HepG2 (cell line): ENCODE measurements around the gene ARFGAP2. TPM values are rescaled to one million over a fixed set of nuclear protein-coding genes. Genes with fewer than 3 reads are reported as not detected.

Source experiments
- BRCA1 ChIP-seq: sonication (generic); formaldehyde crosslinking; IDR thresholded peaks from 2 replicates; pipeline ENCODE4 v1.4.0; 2020; ENCODE audit warnings: missing genetic modification reagents
- CREB1 ChIP-seq, 2 experiments: fragments of 450-650 bp in 1 of 2; IDR thresholded peaks; 2 replicates each; pipeline ENCODE4 v1.6.1; 2016 to 2017; ENCODE audit warnings: control low read depth in 1 of 2, mild to moderate bottlenecking in 1 of 2, missing compliant biosample characterization in 1 of 2, missing genetic modification characterization in 1 of 2
- FOSL2 ChIP-seq: sonication (generic); formaldehyde crosslinking; IDR thresholded peaks from 2 replicates; pipeline ENCODE4 v1.4.0; 2020; ENCODE audit warnings: missing genetic modification reagents
- GATAD1 ChIP-seq: IDR thresholded peaks from 2 replicates; pipeline ENCODE4 v1.6.1; 2016; ENCODE audit warnings: missing genetic modification reagents, missing compliant biosample characterization
- POLR2A ChIP-seq, 2 experiments: IDR thresholded peaks; 2 replicates each; pipeline ENCODE4 v1.6.1; 2011; ENCODE audit warnings: low read depth in 2 of 2, low read length in 2 of 2, mild to moderate bottlenecking in 1 of 2, moderate library complexity in 1 of 2; ENCODE audit not compliant: insufficient read depth in 1 of 2
- SALL2 ChIP-seq: sonication (generic); formaldehyde crosslinking; IDR thresholded peaks from 2 replicates; pipeline ENCODE4 v1.8.1; 2023; ENCODE audit warnings: mild to moderate bottlenecking, missing genetic modification reagents, inconsistent platforms
- SCMH1 ChIP-seq: sonication (generic); formaldehyde crosslinking; IDR thresholded peaks from 2 replicates; pipeline ENCODE4 v1.9.0; 2021; ENCODE audit warnings: missing genetic modification reagents, mild to moderate bottlenecking, borderline replicate concordance
- SP2 ChIP-seq: sonication (generic); formaldehyde crosslinking; IDR thresholded peaks from 2 replicates; pipeline ENCODE4 v1.5.1; 2020; ENCODE audit warnings: mild to moderate bottlenecking, missing genetic modification reagents
- STAT6 ChIP-seq: sonication (generic); formaldehyde crosslinking; IDR thresholded peaks from 2 replicates; pipeline ENCODE4 v1.4.0; 2020; ENCODE audit warnings: missing genetic modification reagents, mild to moderate bottlenecking, borderline replicate concordance
- TRIM24 ChIP-seq: sonication (generic); formaldehyde crosslinking; IDR thresholded peaks from 2 replicates; pipeline ENCODE4 v1.8.0; 2022; ENCODE audit warnings: mild to moderate bottlenecking, missing genetic modification reagents
- U2AF2 ChIP-seq: fragments of 200-400 bp; formaldehyde crosslinking; IDR thresholded peaks from 2 replicates; pipeline ENCODE4 v1.6.1; 2017; ENCODE audit warnings: low read depth, mild to moderate bottlenecking, low read length
- ZNF124 ChIP-seq: sonication (generic); formaldehyde crosslinking; IDR thresholded peaks from 2 replicates; pipeline ENCODE4 v1.4.0; 2020; ENCODE audit warnings: missing genetic modification reagents
- ZNF318 ChIP-seq: sonication (generic); formaldehyde crosslinking; IDR thresholded peaks from 2 replicates; pipeline ENCODE4 v1.4.0; 2020; ENCODE audit warnings: mild to moderate bottlenecking, missing genetic modification reagents
- ZNF775 ChIP-seq: sonication (generic); formaldehyde crosslinking; IDR thresholded peaks from 2 replicates; pipeline ENCODE4 v1.4.0; 2020; ENCODE audit warnings: missing genetic modification reagents, mild to moderate bottlenecking, moderate library complexity, borderline replicate concordance
- polyA plus RNA-seq, 8 experiments: library from polyadenylated mRNA; depleted of rRNA in 3 of 8; stranded (reverse) in 7 of 8; unstranded in 1 of 8; fragments of >200 nt; fragmentation: Illumina TruSeq in 4 of 8; extraction: Trizol in 4 of 8; gene quantifications; 2 replicates each; pipeline versions ENCODE4 v1.2.1 to v1.2.3, GENCODE V29; 2011 to 2016; ENCODE audit warnings: low read depth in 4 of 8, missing spikeins in 1 of 8, mixed read lengths in 1 of 8; ENCODE audit not compliant: insufficient read depth in 1 of 8
- total RNA-seq, 5 experiments: library from RNA; depleted of rRNA; stranded (reverse); fragments of >200 nt; fragmentation: Illumina TruSeq; extraction: Trizol; gene quantifications; 2 replicates each; pipeline ENCODE4 v1.2.3, GENCODE V29; 2016; ENCODE audit warnings: low read depth in 1 of 5
- TF ChIP-seq, protein P1 (sequence below): sonication (generic); formaldehyde crosslinking; IDR thresholded peaks from 2 replicates; pipeline ENCODE4 v1.4.0; 2020; ENCODE audit warnings: low read depth, mild to moderate bottlenecking, missing genetic modification reagents

ARFGAP2 gene
- total and polyA plus RNA-seq, 2 of the 13 experiments (the other 11 are each of a cell fraction or from before 2014, with no cell fraction given), result 32.3 to 75.3 TPM

- TF ChIP-seq POLR2A (IDR thresholded peaks at IDR 0.05; ENCODE audit: insufficient read depth in 1 of 2, low read depth in 2 of 2, low read length in 2 of 2), result peak in 1 of 2 experiments; percentile 71; a peak in 2 of 4 replicates
- TF ChIP-seq ZNF775 (CRISPR knock-in tag), result peak; percentile 38; the same call in 1 of the 2 replicates
- TF ChIP-seq TRIM24, result no peak
- no peak for TF ChIP-seq FOSL2 (CRISPR knock-in tag)
- TF ChIP-seq ZNF124 (CRISPR knock-in tag), result peak; percentile 41; the same call in 1 of the 2 replicates
- no peak; the same call in 1 of the 2 replicates for TF ChIP-seq SP2 (CRISPR knock-in tag)
- TF ChIP-seq SCMH1, result no peak
- no peak for TF ChIP-seq STAT6 (CRISPR knock-in tag)
- no peak for TF ChIP-seq BRCA1
- TF ChIP-seq SALL2 (CRISPR knock-in tag), result no peak; the same call in 1 of the 2 replicates
- TF ChIP-seq GATAD1 (CRISPR knock-in tag), result no peak
- TF ChIP-seq, protein P1, sequence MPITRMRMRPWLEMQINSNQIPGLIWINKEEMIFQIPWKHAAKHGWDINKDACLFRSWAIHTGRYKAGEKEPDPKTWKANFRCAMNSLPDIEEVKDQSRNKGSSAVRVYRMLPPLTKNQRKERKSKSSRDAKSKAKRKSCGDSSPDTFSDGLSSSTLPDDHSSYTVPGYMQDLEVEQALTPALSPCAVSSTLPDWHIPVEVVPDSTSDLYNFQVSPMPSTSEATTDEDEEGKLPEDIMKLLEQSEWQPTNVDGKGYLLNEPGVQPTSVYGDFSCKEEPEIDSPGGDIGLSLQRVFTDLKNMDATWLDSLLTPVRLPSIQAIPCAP (CRISPR knock-in tag), result no peak
- no peak for TF ChIP-seq CREB1 (IDR thresholded peaks at IDR 0.05)
- no peak for TF ChIP-seq CREB1 (CRISPR knock-in tag; IDR thresholded peaks at IDR 0.05)
- TF ChIP-seq U2AF2, result no peak
- TF ChIP-seq ZNF318 (CRISPR knock-in tag), result no peak
Observed at GRCh38 chr11:47185305-47186075, 8.8 kb upstream of the ARFGAP2 start (continued).
